Measurements from ENCODE around the gene UBE3B.
"Not testable (repeated sequence)": the region's sequence is repeated elsewhere in the genome, so short reads cannot be mapped to it uniquely, and the experiment has no call there.

Gene UBE3B

DNA sequence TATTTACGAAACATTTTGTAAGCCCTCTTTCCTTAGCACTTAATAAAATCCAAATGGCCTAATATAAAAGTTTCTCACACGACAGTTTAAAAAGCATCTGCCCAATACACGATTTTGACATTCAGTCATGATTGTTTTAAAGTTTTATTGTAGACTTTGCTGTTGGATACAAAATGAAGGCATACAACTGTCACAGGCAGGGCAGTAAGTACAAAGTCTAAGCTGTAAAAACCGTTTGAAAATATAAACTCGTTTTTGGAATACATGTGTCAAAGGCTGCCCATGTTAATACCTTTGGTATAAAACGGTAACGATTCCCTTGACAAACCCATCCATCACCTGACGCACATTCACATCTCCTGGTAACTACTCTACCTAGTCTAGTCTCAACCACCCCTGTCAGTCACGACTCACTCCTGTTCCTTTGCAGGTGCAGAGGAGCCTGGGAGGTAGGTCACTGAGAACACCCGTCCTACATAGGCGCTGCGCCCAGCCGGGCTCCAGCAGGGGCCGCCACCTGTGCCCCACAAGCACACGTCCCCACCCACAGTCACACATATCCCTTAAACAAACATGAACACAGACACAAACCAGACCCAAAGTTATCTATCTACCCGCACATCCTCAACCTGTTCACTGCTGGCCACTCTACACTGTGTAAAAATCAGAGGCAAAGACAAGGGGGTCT is 27.4 kb upstream of the UBE3B start:
- DNase-seq (ENCODE audit: low spot score) = peak; percentile 69

DNA sequence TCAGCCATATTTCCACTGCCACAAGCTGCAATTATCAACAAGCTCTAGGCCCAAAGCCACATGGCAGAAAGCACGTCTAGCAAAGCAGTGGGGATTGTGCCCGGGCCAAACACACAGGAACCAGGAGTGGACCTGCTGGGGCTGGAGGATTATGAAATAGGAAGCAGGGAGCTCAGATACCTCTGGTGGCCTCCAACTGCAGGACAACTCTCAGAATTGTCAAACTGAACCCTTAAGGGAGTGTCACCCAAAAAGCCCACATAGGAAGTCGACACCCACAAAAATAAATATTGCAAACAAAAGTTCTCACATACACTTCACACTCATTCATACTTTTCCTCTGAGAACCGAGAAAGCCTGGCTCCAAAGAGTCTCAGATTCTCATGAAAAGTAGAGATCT is 26.5 kb upstream of the UBE3B start:
- DNase-seq (ENCODE audit: low spot score) = no peak

DNA sequence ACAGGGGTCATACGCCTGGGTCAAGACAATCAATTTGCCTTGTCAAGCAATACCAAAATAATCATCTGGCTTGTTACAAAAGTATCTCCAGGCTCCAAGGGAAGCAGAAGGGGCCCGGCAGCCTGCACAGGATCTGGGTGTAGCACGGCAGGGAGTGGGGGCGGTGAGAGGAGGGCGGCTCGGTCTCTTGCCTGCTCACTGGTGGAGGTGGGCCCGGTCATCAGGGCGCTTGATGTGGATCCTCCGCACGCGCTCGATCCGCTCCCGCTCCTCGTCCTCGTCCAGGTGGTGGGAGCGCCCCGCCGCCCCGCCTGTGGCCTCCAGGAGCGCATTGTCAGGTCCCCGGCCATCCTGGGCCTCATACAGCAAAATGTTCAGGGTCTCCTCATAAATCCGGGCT is 26.0 kb upstream of the UBE3B start:
- DNase-seq (ENCODE audit: low spot score) = no peak

DNA sequence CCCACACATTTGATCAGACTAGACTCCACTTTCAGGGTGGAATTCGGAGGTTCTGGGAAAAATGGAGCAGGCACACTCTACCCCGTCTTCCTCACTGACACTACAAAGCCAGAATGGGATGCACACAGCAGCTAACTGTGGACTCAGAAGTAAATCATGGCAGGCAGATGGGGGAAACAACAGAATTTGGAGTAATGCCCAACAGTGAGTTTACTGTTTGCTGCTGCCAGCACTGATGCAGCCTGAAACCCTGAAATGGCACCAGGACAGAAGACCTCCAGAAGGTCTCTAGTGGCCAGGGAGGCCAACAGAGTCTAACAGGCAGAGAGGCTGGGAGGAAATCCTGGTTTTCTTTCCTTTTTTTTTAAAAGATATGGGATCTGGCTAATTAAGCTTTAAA is 24.9 kb upstream of the UBE3B start:
- peak; percentile 52 for DNase-seq (ENCODE audit: low spot score)

DNA sequence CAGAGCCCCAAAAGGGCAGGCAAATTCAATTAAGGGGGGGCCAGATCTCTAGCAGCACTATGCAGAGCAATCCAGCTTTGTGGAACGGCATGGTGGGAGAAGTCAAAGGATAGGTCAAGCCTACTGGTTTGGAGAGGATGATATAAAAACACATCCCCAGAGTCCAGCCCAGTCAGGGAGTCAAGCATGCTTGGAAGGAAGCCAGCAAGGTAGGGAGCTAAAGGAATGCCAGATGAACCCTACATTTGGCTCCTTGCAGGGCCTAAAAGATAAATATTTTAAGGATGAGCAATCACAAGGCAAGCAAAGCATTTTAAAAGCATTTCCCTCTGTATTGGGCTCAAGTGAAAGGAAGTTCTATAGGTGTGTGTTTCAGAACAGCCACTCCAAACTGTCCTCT is 21.7 kb upstream of the UBE3B start:
- DNase-seq (ENCODE audit: low spot score) = no peak

DNA sequence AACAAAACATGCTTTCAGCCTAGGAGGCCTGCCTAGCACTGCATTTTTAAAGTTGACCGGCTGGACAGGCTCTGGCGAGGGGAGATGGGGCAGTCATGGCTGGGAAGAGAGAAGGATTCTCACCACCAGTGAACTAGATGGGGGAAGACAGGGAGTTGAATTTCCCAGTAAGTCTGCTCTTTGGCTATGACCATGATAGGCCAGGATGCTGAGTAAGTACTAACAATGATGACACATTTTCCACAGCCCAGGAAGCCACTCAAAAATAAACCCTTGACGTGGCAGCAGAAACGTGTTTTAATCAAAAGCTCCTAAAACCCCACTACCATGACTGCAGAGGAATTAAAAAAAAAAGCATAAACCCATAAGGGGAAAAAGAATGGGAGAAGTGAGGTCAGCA is 19.3 kb upstream of the UBE3B start:
- DNase-seq (ENCODE audit: low spot score) = no peak

DNA sequence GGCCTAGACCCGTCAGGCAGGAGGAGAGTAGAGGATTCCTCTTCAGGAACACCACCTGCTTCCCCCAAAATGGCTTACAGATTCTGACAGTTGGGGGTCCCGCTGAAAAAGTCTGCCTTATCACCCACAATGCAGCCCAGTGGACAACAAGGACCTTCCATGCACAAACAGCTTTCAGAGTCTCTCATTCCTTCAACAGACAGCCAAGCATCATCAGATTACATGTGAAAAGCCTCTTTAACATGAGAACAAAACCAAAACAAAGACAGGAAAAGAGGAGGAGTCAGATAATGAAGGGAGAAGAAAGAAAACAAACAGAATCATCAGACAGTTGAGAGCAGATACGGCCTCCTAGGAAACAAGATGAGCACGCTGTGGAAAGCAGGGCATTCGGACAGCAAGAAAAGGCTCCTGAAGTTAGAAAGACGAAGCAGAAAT is 18.6 kb upstream of the UBE3B start:
- no peak for DNase-seq (ENCODE audit: low spot score)

DNA sequence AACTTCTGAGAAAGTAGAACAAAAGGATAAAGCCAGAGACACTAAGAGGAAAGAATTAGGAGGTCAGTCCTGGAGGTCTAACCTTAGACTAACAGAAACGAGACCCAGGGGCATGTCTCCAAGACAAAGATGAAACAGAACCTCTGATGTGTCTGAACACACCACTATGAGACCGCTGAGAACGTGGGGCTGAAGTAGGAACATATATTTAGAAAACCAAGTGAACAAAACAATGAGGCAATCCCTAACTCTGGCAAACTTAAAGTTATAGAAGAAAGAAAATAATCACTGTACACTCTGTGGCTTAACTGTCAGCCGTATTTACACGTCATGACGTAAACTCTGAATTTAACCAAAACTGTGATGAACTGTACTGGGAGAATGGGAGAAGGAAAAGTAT is 18.2 kb upstream of the UBE3B start:
- no peak for DNase-seq (ENCODE audit: low spot score)

DNA sequence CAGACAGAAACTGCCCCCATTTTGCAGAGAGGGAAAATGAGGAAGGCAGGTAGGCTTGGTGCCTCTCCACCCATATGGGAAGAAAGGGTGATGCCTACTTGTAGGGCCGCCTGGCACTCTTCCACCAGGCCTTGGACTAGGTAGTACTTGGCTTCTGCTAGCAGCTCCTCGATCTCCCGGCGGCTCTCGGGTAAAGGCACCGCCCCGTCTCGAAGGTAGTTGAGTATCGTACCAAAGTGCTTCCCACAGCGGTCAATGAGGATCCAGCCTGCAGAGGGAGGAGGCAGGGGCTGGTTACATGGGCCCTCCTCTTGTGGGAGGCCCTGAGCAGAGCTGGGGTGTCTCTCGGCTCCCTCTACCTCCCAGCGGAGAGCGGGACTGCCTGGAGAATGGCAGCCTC is 16.9 kb upstream of the UBE3B start:
- DNase-seq (ENCODE audit: low spot score) = no peak

DNA sequence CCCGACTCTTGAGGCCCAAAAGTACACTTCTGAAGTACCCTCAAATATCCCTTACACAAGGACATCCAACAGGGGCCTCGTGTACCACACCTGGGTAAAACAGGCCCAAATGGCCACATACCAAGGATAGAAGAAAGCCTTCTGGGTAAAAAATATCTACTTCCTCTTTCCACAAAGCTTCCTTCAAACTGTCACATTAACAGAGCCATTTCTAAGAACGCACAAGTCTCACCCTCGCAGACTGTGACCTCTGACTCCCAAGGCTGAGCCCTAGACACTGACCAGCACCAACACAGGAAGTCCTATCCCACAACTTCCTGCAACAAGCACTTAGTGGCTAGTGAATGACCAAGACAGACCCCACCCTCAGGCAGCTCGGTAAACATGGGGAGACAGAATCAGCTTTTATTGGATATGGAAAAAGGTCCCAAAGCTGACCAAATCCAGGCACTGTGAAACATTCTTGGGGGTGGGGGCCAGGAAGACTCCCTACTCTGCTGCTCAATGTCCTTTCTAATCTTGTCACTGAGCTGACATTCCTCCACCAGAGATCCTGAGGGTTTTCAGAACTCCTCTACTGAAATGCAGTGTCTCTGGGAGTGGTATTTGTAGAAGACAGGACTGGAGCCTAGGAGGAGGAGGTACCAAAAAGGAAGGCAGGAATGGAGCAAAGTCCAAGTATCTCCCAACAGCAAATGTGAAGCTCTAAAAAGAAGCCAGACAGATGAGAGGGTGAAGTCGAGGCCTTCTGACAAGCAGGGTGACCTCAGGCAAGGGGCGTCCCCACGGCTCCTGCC is 16.2 kb upstream of the UBE3B start:
- DNase-seq (ENCODE audit: low spot score) = no peak

DNA sequence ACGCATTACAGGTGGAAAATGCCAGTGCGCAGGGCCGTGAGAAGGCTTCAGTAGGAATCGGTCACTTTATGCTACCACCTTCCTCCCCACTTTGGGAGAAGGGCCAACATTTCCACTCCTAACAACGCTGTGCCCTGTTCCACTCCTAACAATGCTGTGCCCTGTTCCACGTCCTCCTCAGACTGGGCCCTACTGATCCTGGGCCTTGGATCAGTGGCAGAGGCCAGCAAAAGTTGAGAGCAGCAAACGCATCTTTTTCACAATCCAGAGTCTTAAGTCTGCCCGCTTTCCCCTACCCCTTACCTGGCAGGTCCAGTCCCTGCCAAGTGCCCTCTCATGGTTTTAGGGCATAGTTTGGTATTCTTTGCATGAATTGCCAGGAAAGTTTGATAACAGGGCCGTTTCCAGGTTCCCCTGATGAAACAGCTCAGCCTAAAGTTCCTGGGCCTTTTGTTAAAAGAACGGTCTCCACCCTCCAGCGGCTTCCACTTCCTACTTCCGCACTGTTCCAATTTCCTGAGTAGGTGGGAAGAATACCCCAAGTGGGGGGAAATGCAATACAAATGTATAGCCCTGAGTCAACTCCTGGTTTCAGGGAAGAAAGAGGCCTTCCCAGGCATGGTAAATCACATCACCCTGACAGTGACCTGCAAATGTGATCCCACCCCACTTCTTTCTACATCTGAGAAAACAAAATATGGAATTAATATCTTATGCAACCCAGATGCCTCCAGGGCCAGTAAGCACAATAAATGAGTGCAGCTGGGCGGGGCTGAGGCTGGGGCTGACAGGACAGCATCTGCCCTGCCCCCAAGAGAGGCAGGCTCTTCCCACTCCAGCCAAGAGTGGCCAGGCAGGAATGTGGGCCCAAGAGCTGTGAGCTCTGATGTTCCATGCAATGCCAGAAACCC is 15.3 kb upstream of the UBE3B start:
- no peak for DNase-seq (ENCODE audit: low spot score)

DNA sequence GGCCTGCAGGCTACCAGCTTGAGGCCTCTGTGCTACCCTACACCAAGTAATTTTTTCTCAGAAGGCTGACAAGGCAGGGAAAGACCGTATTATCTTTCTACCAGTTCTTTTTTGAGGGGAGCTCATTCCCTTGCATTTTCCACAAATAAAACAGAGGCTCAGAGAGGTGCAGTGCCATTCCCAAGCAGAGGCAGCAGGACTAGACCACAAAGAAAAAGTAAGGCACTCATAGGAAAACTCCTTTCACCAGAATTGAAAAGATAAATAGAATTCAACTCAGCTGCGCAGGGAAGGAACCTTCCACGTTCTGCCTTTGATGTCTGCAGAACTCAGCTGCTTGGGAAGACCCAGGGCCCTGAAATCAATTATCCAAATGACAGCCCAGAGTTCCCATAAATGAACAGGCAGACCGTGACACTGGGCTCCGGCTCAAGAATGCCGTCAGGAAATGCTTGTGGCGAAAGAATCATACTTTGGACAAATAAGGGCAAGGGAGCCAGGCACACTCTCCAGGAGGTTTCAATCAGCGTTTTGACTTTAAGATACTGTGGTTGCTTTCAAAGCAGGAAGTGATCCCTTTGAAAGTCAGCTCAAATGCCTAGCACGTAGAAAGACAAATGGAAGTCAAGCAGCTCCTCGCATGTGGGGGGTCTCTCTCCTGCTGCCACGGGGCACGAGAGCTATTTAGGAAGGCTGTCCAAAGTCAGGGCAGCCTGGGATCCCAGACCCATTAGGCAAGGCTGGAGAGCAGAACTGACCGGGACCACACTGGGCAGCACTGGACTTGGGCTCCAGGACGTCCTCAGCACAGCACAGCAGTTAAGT is 14.4 kb upstream of the UBE3B start:
- no peak for DNase-seq (ENCODE audit: low spot score)

DNA sequence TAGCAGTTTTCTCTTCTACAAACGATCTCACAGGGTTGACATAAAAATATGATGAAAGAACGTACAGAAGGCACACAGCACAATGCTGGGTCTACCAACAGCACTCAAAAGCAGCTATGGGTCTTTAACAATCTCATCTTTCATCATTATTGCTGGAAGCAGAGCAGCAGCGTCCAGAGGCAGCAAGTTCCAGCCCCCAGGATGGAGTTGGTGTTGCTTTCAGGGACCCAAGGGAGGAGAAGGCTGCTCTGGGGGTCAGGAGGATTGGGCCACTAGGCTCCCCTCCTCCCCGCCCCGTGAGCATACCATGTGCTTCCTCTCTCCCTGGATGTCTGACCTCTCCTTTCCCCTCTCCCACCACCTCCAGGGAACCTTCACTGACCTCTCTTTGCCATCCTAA is 13.7 kb upstream of the UBE3B start:
- no peak for DNase-seq (ENCODE audit: low spot score)

DNA sequence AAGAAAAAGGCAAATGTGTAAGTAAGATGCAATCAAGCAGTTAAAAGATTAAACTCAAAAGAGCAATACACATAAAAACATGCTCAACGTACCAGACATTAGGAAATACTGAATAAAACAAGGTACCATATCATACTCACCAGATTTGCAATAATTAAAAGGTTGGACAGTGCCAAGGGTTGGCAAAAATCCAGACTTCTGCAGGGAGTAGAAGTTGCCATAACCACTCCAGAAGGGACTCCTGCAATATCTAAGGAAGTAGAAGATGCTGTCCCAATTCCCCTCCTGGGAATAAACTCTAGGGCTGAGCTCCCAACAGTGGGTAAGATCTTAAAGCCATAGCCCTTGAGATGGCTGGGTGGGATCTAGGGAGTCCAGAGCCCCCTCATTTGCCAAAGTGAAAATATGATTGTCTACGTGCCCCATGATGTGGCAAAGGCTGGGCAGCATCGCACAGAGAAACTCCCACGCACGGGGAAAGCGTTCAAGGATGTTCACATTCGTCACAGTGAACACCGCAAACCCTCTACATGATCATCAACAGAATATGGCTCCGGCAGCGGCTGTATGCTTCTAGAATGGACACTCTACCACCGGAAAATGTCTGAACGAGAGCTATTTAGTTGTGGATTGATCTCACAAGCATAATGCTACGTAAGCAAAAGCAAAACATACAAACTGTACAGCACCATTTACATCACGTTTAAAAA is 12.6 kb upstream of the UBE3B start:
- no peak for DNase-seq (ENCODE audit: low spot score)

DNA sequence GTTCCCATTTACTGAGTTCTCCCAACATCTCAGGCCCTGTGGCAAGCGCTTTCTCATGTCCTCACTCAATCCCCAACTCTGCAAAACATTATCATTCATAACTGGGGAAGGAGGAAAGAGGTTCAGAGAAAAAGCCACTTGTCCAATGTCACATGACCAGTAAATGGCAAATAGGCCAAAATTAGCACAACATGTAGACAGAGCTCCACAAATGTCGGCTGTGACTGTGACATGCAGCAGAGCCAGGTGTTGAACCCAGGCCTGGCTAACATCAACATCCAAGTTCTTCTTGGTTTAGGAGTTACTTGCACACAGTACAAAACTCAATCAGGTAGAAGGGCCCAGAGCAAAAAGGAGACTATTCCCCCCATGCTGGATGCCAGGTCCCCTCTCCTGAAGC is 11.1 kb upstream of the UBE3B start:
- DNase-seq (ENCODE audit: low spot score) = no peak

DNA sequence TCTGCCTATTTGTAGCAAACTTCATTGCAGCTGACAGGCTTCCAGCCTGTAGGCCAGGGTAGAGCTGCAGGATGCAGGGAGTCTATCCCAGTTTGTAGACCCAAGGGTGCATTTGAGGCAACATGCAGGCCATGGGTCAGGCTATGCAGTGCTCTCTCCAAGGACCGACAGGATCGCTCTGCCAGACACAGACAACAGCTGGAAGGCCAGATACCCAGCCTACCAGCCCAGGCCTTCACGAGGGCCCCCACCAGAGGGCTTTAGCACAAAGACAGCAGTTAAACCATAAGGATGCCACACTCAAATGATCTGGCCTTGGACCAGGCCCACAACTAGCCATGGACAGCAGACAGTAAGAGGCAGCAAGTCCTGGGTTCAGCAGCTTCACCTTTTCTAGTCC is 10.6 kb upstream of the UBE3B start:
- no peak for DNase-seq (ENCODE audit: low spot score)

DNA sequence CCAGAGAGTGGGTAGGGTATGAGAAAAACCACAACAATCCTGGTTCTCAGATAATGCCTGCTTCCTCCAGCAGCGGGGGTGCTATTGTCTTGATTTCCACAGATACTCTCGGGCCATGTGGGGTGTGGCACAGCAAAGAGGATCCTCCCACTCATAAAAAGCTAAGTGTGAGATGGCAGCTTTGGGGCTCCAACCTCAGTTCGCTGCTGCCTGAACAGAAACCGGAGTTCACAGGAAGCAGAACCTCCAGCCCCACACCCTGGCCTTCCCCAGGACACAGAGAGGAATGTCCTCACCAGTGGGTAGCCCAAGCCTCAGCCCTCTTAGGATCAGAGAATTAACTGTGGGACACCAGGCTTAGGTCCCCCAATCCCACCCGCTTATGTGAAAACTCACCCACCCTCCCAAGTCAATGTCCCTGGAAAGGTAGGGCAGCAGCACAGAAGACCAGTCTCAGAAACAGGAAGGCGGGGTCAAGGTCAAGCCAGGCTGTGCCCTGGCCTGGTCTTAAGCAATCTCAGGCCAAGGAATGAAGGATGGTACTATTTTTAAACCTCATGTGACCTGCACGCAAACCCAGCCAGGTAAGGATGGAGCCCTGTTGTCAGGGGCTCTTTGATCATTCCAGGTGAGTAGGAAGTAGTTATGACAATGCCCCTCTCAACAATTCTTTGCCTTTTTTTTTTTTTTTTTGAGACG is 9.3 kb upstream of the UBE3B start:
- DNase-seq (ENCODE audit: low spot score) = no peak

DNA sequence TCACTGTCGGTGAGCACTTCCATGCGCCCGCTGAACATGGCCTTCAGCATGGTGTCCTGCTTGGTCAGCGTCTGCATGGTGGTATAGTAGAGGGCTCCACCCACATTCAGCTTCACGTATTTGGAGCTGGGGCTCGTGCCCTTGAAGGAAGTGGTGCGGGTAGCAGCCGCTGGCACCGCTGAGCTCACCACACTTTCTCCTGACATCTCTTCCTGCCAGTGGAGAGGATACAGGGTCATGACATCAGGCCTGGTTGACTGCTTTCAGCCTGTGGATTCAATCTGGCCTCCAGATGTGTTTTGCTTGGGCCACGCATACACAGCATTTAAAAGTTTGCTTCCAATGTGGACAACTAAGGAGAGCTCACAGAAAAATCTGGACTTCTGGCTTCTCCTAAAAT is 7.9 kb upstream of the UBE3B start:
- DNase-seq (ENCODE audit: low spot score) = no peak

DNA sequence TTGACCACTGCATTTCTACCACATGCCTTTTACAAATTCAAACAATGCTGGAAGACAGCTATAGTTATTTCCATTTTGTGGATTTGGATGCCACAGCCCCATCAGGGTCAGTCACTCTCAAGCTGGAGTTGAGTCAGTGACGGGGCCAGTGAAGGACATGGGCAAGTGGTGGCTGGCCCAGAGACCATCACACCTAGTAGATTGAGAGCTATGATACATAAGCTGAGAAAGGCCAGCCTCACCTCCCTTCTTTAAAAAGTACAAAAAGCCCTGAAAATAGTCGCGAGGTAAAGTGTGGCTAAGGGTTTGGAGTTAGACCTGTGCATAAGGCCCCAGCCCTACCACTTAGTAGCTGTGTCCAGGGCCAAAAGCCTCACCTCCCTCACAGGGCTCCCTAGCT is 4.4 kb upstream of the UBE3B start:
- DNase-seq (ENCODE audit: low spot score) = no peak

DNA sequence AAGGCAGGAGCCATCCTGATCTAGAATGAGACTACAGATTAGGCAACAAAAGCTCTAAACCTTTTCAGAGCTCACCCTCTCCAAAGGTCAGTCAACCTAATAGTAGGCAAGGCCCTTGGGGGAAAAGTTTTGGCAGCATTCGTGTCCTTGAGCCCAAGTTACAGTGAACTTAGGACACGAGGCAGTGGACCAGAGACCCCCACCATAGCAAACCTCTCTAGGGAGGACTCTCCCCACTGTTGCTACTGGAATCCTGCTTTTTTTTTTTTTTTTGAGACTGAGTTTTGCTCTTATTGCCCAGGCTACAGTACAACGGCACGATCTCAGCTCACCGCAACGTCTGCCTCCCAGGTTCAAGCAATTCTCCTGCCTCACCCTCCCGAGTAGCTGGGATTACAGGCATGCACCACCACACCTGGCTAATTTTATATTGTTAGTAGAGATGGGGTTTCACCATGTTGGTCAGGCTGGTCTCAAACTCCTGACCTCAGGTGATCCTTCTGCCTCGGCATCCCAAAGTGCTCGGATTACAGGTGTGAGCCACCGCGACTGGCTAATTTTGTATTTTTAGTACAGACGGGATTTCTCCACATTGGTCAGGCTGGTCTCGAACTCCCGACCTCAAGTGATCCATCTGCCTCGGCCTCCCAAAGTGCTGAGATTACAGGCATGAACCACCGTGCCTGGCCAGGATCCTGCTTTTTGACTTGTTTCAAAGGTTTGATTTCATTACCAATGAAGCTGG is 3.7 kb upstream of the UBE3B start:
- DNase-seq (ENCODE audit: low spot score) = not testable (repeated sequence)
